ENCODE results near the gene TAF11L14. TPM values are rescaled to one million over a fixed set of nuclear protein-coding genes. Genes with fewer than 3 reads are reported as not detected.

Gene TAF11L14
- total RNA-seq, 2 donors from 2014 or later: not detected

GRCh38 chr5:17655921-17656320 is 21.7 kb downstream of the TAF11L14 start:
- intact Hi-C loops (cut with DNase I): no loop called here
- DNase-seq (no peak), ATAC-seq (no peak)
- Histone ChIP-seq H3K4me3 (no peak overlapping the region), H3K9me3 (no peaks in the 10 kb centered on the region), H3K4me1 (no peaks in the 10 kb centered on the region), H3K27ac (no peak overlapping the region), H3K27me3 (no peaks in the 10 kb centered on the region), H3K36me3 (replicated peaks in 1 of 2; ENCODE audit: insufficient read depth in 1 of 2, low read depth in 2 of 2) (no peaks in the 10 kb centered on the region)
- 51 to 55% methylated on average over 6 of the region's 6 CpGs for WGBS, 2 donors
- no peak for TF ChIP-seq POLR2A (IDR thresholded peaks at IDR 0.05)
- TF ChIP-seq, protein P1, sequence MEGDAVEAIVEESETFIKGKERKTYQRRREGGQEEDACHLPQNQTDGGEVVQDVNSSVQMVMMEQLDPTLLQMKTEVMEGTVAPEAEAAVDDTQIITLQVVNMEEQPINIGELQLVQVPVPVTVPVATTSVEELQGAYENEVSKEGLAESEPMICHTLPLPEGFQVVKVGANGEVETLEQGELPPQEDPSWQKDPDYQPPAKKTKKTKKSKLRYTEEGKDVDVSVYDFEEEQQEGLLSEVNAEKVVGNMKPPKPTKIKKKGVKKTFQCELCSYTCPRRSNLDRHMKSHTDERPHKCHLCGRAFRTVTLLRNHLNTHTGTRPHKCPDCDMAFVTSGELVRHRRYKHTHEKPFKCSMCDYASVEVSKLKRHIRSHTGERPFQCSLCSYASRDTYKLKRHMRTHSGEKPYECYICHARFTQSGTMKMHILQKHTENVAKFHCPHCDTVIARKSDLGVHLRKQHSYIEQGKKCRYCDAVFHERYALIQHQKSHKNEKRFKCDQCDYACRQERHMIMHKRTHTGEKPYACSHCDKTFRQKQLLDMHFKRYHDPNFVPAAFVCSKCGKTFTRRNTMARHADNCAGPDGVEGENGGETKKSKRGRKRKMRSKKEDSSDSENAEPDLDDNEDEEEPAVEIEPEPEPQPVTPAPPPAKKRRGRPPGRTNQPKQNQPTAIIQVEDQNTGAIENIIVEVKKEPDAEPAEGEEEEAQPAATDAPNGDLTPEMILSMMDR (IDR thresholded peaks at IDR 0.05): no peak

DNA sequence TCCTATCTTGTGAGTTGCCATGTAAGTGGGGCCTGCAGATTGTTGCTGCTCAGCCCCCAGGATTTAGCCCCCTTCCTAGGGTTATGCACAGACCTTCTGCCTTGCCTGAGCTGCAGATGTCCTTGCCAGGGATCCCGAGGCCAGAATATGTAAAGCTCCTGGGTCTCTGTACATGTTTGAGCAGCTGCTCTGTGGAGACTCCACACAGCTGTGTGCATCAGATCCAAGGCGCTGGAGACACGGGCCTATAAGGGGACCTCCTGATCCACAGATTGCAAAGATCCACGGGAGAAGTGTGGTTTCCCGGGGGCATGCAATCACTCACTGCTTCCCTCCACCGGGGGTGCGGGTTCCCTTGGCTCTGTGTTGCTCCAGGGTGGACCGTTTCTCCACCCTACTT is 28.9 kb downstream of the TAF11L14 start:
- intact Hi-C loops (cut with DNase I): no loop called here
- Histone ChIP-seq H3K9me3 (no peaks in the 10 kb centered on the region), H3K27me3 (no peaks in the 10 kb centered on the region), H3K27ac (no peak overlapping the region), H3K4me1 (no peaks in the 10 kb centered on the region), H3K4me3 (no peak overlapping the region), H3K36me3 (replicated peaks in 1 of 2; ENCODE audit: insufficient read depth in 1 of 2, low read depth in 2 of 2) (no peaks in the 10 kb centered on the region)
- TF ChIP-seq, protein P1 (IDR thresholded peaks at IDR 0.05): no peak
- no peak for TF ChIP-seq POLR2A (IDR thresholded peaks at IDR 0.05)
- WGBS, 2 donors: 42 to 54% methylated on average over 8 of the region's 8 CpGs
- ATAC-seq: no peak
- DNase-seq: no peak

DNA sequence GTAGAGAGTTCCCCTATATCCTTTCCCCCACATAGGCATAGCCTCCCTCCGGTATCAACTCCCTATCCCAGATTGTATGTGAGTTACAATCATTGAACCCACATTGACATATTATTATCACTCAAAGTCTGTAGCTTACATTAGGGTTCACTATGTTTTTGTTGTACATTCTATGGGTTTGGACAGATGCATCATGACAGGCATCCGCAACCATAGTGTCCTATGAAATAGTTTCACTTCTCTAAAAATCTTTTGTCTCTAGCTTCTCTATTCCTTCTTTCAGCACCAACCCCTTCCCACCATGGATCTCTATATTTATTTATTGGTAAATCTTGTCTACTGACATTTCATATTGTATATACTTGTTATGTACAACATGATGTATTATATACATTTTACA is 31.6 kb downstream of the TAF11L14 start:
- 78 to 89% methylated on average over 2 of the region's 2 CpGs for WGBS, 2 donors
- ATAC-seq: no peak
- Histone ChIP-seq H3K4me1 (no peaks in the 10 kb centered on the region), H3K27ac (no peak overlapping the region), H3K27me3 (no peaks in the 10 kb centered on the region), H3K9me3 (no peaks in the 10 kb centered on the region), H3K36me3 (replicated peaks in 1 of 2; ENCODE audit: insufficient read depth in 1 of 2, low read depth in 2 of 2) (no peaks in the 10 kb centered on the region), H3K4me3 (no peak overlapping the region)
- DNase-seq: no peak
- TF ChIP-seq, protein P1 (IDR thresholded peaks at IDR 0.05): no peak
- no peak for TF ChIP-seq POLR2A (IDR thresholded peaks at IDR 0.05)
- intact Hi-C loops (cut with DNase I): no loop called here

GRCh38 chr5:17666726-17667235 is 32.5 kb downstream of the TAF11L14 start:
- 78 to 86% methylated on average over 3 of the region's 3 CpGs for WGBS, 2 donors
- Histone ChIP-seq H3K27me3 (no peaks in the 10 kb centered on the region), H3K9me3 (no peaks in the 10 kb centered on the region), H3K27ac (no peak overlapping the region), H3K36me3 (replicated peaks in 1 of 2; ENCODE audit: insufficient read depth in 1 of 2, low read depth in 2 of 2) (no peaks in the 10 kb centered on the region), H3K4me1 (no peaks in the 10 kb centered on the region), H3K4me3 (no peak overlapping the region)
- DNase-seq: no peak
- TF ChIP-seq, protein P1 (IDR thresholded peaks at IDR 0.05): no peak
- no peak for TF ChIP-seq POLR2A (IDR thresholded peaks at IDR 0.05)
- intact Hi-C loops (cut with DNase I): no loop called here
- no peak for ATAC-seq

GRCh38 chr5:17670353-17670752 is 36.1 kb downstream of the TAF11L14 start:
- 88 to 95% methylated on average over 4 to 13 of the region's 14 CpGs for whole genome bisulfite sequencing, 2 donors
- intact Hi-C loops (cut with DNase I): no loop called here
- Histone ChIP-seq H3K27me3 (no peaks in the 10 kb centered on the region), H3K4me1 (no peaks in the 10 kb centered on the region), H3K36me3 (replicated peaks in 1 of 2; ENCODE audit: insufficient read depth in 1 of 2, low read depth in 2 of 2) (no peaks in the 10 kb centered on the region), H3K9me3 (no peaks in the 10 kb centered on the region), H3K27ac (no peak overlapping the region), H3K4me3 (no peak overlapping the region)
- no peak for ATAC-seq
- no peak for TF ChIP-seq POLR2A (IDR thresholded peaks at IDR 0.05)
- TF ChIP-seq, protein P1 (IDR thresholded peaks at IDR 0.05): no peak
- no peak for DNase-seq
